Skin epidermis (tissue), 12 donors: ENCODE measurements around the gene CDK4.
A peak's percentile ranks its signal among the peaks of the same experiment; 100 is the strongest.

Experiments used
- H3K27ac ChIP-seq, 21 experiments: fragments of 200-600 bp; sonication (generic) in 11 of 21; one replicate each; pipeline ENCODE4 v1.5.0; 2020; ENCODE audit warnings: mild to moderate bottlenecking in 3 of 21, inconsistent platforms in 2 of 21, moderate library complexity in 2 of 21
- H3K4me3 ChIP-seq, 7 experiments: fragments of 200-600 bp; sonication (generic) in 2 of 7; one replicate each; pipeline ENCODE4 v1.5.0; 2020; ENCODE audit warnings: inconsistent platforms in 2 of 7, mild to moderate bottlenecking in 2 of 7, moderate library complexity in 1 of 7

CDK4 gene

DNA sequence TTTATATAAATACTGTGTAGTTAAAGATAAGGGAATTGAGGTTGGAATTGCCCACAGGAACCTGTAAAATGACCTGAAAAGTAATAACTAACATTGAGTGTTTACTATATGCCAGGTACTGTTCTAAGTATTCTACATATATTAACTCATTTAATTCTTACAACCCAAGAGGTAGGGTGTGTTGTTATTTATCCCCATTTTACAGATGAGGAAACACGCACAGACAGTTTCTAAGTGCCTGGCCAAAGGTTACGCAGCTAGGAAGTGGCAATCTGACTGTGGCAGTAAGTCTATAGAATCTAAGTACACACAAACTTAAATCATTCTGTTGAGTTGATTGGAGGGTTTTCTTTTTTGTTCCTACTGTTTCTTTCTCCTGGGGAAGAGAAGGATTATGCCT lies 8.3 kb downstream of the CDK4 start:
- no peak overlapping the region for H3K4me3 ChIP-seq
- H3K27ac ChIP-seq: peak overlapping the region in 3 of 21 experiments; percentile 94 to 98 (median 95)

GRCh38 chr12:57741844-57742738 lies 10.0 kb downstream of the CDK4 start:
- peak overlapping the region; percentile 2 to 45 (median 31) for H3K4me3 ChIP-seq
- H3K27ac ChIP-seq: peak overlapping the region in 16 of 21 experiments; percentile 3 to 87 (median 63)

GRCh38 chr12:57741413-57741789 lies 10.7 kb downstream of the CDK4 start:
- H3K27ac ChIP-seq: peak overlapping the region in 16 of 21 experiments; percentile 3 to 87 (median 63)
- peak overlapping the region; percentile 2 to 45 (median 31) for H3K4me3 ChIP-seq

GRCh38 chr12:57740656-57741412 lies 11.3 kb downstream of the CDK4 start:
- peak overlapping the region; percentile 2 to 45 (median 31) for H3K4me3 ChIP-seq
- peak overlapping the region in 13 of 21 experiments; percentile 24 to 87 (median 65) for H3K27ac ChIP-seq

GRCh38 chr12:57739914-57740538 lies 12.1 kb downstream of the CDK4 start:
- H3K27ac ChIP-seq: peak overlapping the region in 5 of 21 experiments; percentile 24 to 86 (median 73)
- H3K4me3 ChIP-seq: no peak overlapping the region

GRCh38 chr12:57739387-57739786 lies 12.7 kb downstream of the CDK4 start:
- Histone ChIP-seq H3K4me3 (no peak overlapping the region), H3K27ac (peak overlapping the region in 2 of 21 experiments; percentile 20 to 55)

DNA sequence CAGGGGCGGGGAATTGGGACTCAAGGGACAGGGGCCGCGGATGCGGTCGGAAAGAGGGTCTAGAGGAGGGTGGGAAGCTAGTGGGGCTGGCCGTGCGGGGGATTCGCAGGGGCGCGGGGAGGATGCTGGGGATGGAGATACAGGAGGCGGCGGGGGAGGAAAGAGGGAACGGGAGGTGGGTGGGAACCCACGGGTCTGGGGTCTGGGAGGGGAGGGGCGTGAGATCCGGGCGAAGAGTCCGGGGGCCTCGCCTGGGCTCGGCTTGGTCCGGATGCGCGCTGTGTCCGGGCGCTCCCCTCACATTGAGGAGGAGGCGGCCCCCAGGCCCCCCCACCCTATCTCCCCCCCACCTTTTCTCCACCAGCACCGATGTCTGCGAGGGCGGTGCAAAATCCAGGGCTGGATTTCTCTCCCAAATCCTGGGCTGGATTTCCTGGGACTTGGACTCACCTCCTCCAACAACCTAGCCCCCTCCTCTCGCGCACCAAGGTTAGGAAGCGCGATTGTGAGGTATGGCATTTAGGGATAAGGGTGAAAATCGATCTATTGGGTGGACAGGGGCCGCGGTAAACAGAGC lies 13.4 kb downstream of the CDK4 start, which contains the start of gene AGAP2:
AGAP2 (minus strand) TSS at position 82 of the 577 bp plus-strand sequence. CDS start 496 bp downstream, outside the sequence.
- Histone ChIP-seq H3K27ac (peak within 1 kb of the TSS in 3 of 21 experiments; percentile 20 to 55 (median 21)), H3K4me3 (peak within 1 kb of the TSS in 5 of 7 experiments; percentile 13 to 37 (median 25))

- peak overlapping the region in 5 of 7 experiments; percentile 13 to 37 (median 25) for H3K4me3 ChIP-seq
- peak overlapping the region in 1 of 21 experiments; percentile 21 for H3K27ac ChIP-seq
Measured at GRCh38 chr12:57737467-57738460, 14.3 kb downstream of the CDK4 start.

DNA sequence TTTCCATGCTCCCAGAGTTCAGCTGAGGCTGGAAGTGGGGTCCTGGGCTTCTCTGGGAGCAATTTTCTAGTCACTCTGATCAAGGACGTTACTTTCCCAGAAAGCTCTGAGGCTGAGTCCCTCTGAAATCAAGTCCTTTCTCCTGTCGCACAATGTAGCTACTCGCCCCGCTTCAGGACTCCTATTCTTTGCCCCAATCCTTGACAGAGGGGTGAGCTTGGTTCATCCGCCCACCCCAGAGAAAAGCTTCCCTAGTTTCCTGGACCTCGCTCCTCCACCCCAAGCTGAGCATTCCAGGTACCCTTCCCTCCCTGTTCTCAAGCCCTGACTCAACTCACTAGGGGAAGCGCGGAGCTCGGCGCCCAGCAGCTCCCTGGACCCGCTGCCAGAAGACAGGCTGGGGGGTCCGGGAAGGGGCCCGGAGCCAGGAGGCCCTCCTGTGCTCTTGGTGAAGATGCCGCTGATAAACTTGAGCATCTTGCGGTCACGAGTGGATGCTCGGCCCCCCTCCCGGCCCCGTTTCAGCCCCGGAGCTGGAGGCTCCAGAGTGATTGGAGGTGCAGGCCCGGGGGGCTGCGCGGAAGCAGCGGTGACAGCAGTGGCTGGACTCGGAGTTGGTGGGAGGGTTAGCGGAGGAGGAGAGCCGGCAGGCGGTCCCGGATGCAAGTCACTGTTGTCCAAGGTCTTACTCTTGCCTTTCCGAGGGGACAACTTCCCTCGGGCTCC lies 15.2 kb downstream of the CDK4 start:
- no peak overlapping the region for H3K27ac ChIP-seq
- peak overlapping the region in 1 of 7 experiments; percentile 13 for H3K4me3 ChIP-seq

DNA sequence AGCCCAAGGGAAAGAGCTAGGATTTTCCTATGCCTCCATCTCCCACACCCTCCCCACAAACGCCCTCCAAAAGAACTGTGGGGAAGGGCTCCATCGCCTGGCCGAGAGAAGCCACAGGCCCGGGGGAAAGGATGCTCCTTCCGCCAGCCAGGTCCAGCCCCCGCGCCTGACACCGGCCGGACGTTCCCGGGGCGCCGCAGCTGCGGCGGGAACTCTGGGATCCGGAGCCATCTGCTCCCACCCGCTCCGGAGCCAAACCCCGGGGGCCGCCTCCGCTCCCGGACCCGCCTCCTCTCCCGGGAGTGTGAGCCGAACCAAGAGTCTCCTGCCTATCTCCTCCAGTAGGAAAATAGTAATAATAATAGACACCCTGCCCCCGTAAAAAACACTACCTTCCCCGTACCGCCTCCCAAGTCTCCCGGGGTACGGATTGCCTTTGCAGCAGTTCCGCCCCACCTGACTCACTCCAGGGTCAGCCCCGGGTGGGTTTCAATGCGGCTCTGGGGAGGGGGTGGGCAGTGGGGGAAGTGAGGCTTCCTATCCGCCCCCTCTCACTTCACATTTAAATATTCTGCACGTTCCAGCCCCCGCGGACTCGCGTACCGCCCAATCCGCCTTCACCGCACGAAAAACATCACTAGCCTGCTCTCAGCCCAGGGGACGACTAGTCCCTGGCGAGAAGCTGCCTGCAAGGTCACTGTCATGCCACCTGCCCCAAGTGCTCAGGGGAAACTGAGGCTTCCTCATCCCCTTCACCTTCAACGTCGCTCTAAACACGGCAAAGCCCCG lies 16.0 kb downstream of the CDK4 start:
- Histone ChIP-seq H3K27ac (no peak overlapping the region), H3K4me3 (no peak overlapping the region)

DNA sequence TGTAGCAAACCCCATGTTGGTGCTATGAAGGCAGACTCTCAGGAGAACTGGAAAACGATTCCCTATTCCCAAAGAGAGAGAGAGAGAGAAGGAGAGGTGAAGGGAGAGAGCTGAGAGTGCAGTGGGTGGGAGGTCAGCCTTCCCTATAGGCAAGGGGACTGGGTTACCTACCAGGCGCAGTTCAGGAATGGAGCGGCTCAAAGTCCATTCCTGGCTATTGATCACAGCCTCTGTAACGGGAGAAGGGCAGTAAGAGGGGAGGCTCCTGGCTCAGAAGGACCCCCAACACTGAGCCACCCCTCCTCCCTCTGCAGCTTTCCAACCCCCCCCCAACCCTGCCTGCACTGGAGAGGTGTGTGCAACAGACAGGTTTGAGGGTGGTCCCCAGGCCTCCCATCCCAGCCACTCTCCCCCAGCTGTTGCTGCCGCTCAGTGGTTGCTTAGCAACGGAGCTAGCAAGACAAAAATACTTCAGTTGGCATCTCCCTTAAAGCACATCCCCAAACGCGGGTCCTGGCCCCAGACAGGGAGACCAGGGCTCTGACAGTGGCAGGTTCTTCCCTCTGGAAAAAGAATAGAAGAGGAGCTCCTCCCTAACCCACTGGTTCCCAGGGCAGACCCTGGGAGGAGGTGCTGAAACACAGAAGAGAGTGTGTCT lies 16.8 kb downstream of the CDK4 start:
- Histone ChIP-seq H3K4me3 (no peak overlapping the region), H3K27ac (no peak overlapping the region)

DNA sequence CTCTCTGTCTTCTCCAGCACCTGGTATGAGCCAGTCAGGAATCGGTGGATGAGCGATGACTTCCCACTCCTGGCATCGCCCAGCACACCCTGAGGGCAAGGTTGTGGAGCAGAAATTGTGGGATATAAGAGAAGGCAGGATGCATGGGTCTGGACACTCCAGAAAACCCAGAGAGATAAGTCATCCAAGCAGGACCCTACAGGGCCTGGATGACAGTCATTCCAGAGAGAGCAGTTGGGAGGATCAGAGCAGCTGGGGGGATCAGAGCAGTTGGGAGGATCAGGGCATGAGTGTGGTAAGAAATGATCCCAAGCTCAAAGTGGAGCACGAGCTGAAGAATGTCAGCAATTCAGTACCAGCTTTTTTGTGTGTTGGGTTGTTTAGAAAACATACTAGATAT lies 17.5 kb downstream of the CDK4 start:
- Histone ChIP-seq H3K4me3 (no peak overlapping the region), H3K27ac (no peak overlapping the region)

- no peak overlapping the region for H3K27ac ChIP-seq
- no peak overlapping the region for H3K4me3 ChIP-seq
Measured at GRCh38 chr12:57733928-57734327, 18.2 kb downstream of the CDK4 start.

GRCh38 chr12:57732726-57733593 lies 19.1 kb downstream of the CDK4 start:
- Histone ChIP-seq H3K27ac (no peak overlapping the region), H3K4me3 (no peak overlapping the region)

DNA sequence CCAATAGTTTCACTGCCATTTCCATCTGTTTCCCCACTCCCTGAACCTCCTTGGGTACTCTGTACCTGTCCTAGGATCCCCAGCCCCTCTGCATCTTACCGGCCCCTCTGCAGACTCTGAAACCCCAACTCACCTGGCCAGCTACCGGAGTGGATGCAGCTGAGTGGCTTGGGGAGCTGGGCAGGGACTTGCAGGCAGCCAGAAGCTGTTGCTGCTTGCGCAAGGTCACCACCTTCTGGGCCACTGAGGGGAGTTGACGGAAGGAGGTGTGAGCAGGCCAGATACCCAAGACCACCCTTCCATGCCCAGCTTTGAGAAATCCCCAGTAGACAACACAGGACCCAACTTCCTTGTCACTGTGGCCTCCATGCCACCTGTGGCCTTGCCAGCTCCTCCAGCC lies 19.8 kb downstream of the CDK4 start:
- no peak overlapping the region for H3K4me3 ChIP-seq
- no peak overlapping the region for H3K27ac ChIP-seq
